Panc1 (cell line): ENCODE data around the gene AGPAT4. TPM values are rescaled to one million over a fixed set of nuclear protein-coding genes. Genes with fewer than 3 reads are reported as not detected.

Source experiments
- ATAC-seq: fragments of 200-7000 bp; cut with Tn5 transposase; 2 replicates; pipeline ENCODE4 v1.9.1; 2020; ENCODE audit warnings: mild to moderate bottlenecking, moderate library complexity
- BruUV-seq: library from RNA; stranded (reverse); fragments of 400-500 nt; replicated peaks from 2 replicates; lab custom pipeline; 2021; lab: Mats Ljungman, UMichigan
- CTCF ChIA-PET: fragments of 300-600 bp; sonication (Branson Sonifier 250); formaldehyde crosslinking; loops from one replicate; lab custom pipeline; 2022; ENCODE audit warnings: antibody characterized with exemption; lab: Charles Lee
- POLR2A ChIA-PET: fragments of 300-600 bp; sonication (Branson Sonifier 250); formaldehyde crosslinking; loops from one replicate; lab custom pipeline; 2022; ENCODE audit warnings: antibody characterized with exemption; lab: Charles Lee
- DNase-seq: peaks from one replicate; pipeline ENCODE4 v3.0.0-alpha.2; 2010; ENCODE audit warnings: low read depth, low spot score
- H3K27ac ChIP-seq: 2 replicates; pipeline ENCODE4 v1.5.1; 2011; ENCODE audit warnings: mild to moderate bottlenecking, low read length, inconsistent platforms
- H3K27me3 ChIP-seq: fragments of 200-500 bp; sonication (Bioruptor generic); 2 replicates; pipeline ENCODE4 v1.6.0; 2014; ENCODE audit warnings: low read length, inconsistent platforms; ENCODE audit not compliant: control insufficient read depth, insufficient read depth
- H3K36me3 ChIP-seq: fragments of 200-500 bp; sonication (Bioruptor generic); 2 replicates; pipeline ENCODE4 v1.5.1; 2014; ENCODE audit warnings: inconsistent platforms, mild to moderate bottlenecking, low read length, moderate library complexity; ENCODE audit not compliant: control insufficient read depth, insufficient read depth
- H3K4me1 ChIP-seq: 2 replicates; pipeline ENCODE4 v1.5.1; 2011; ENCODE audit warnings: inconsistent platforms, mild to moderate bottlenecking, low read length, moderate library complexity; ENCODE audit not compliant: control insufficient read depth, insufficient read depth
- H3K4me3 ChIP-seq, 2 experiments: 2 replicates each; pipeline ENCODE4 v1.5.1; 2011 to 2012; ENCODE audit warnings: low read depth in 2 of 2, low read length in 2 of 2, mild to moderate bottlenecking in 2 of 2, inconsistent platforms in 1 of 2, moderate library complexity in 1 of 2
- H3K9me3 ChIP-seq: fragments of 200-500 bp; sonication (Bioruptor generic); 2 replicates; pipeline ENCODE4 v1.5.1; 2014; ENCODE audit warnings: low read depth, mild to moderate bottlenecking, inconsistent platforms, low read length, moderate library complexity; ENCODE audit not compliant: control insufficient read depth, insufficient read depth
- POLR2AphosphoS5 ChIP-seq: IDR thresholded peaks from 2 replicates; pipeline ENCODE4 v1.6.1; 2012; ENCODE audit warnings: mild to moderate bottlenecking, low read depth, low read length, moderate library complexity
- REST ChIP-seq, 2 experiments: IDR thresholded peaks; 2 replicates each; pipeline ENCODE4 v1.6.1; 2011 to 2012; ENCODE audit warnings: low read depth in 2 of 2, control low read depth in 1 of 2, low read length in 1 of 2, mild to moderate bottlenecking in 1 of 2, moderate library complexity in 1 of 2; ENCODE audit not compliant: insufficient read depth in 1 of 2
- SIN3A ChIP-seq: IDR thresholded peaks from 2 replicates; pipeline ENCODE4 v1.6.1; 2012; ENCODE audit warnings: low read depth, mild to moderate bottlenecking, low read length, moderate library complexity, borderline replicate concordance; ENCODE audit not compliant: insufficient read depth
- TCF7L2 ChIP-seq: IDR thresholded peaks from 2 replicates; pipeline ENCODE4 v1.6.1; 2011; ENCODE audit warnings: mild to moderate bottlenecking, low read depth, low read length, inconsistent platforms
- in situ Hi-C: cut with HindIII; loops from 2 replicates; pipeline ENCODE4 v1.10.0; 2016; ENCODE audit warnings: low sequenced_read_pairs, low pct_unique_long_range_greater_than_20kb
- intact Hi-C: fragments of 100-400 bp; cut with micrococcal nuclease; formaldehyde crosslinking; loops from one replicate; pipeline ENCODE4 v1.10.0; 2022; ENCODE audit not compliant: unreplicated experiment
- total RNA-seq: library from RNA; stranded (reverse); gene quantifications from one replicate; pipeline ENCODE4 v1.2.1, GENCODE V29; 2021; ENCODE audit not compliant: unreplicated experiment
- TF ChIP-seq, protein P1 (sequence below): fragments of 450-650 bp; IDR thresholded peaks from 2 replicates; pipeline ENCODE4 v1.5.1; 2017; ENCODE audit warnings: mild to moderate bottlenecking

The AGPAT4 gene
- total RNA-seq, 1 experiment from 2014 or later, result 12.9 TPM

DNA sequence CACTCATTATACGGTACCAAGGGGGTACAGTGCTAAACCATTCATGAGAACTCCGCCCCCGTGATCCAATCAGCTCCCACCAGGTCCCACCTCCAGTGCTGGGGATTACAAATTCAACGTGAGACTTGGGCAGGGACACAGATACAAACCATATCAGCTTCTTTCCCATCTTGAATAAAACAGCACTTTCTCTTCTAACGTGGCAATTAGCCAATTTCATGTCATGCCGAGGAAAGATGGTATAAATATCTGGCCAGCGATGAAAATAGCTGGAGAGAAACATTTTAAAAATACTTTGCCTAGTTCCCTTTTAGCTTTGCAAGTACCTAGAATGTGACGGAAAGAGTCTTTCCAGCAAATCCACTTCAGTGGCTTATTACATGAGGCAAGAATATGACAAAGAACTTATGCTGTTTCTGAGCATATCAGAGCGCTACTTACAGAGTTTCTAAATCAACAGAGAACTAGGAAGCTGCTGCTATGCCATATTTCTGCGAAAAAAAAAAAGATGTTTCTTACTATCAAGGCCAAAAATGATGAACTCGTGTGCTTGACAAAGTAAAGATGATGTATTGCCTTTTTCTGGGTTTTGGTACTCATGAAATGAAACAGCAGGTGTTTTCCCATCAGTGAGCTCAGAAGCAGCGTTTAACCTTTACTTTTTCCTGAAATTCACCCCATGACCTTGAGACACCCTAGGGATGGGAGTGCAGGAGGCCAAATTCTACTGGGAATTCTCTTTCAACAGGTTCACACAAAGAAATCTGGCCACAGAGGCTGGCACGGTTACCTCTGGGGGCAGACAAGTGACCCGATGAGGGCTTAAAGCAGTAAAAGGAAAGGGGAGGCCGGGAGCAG is 37.9 kb downstream of the AGPAT4 start:
- ChIA-PET CTCF (no interaction called here), POLR2A (no interaction called here)
- no peaks in the 10 kb centered on the region for H3K4me1 ChIP-seq
- H3K27me3 ChIP-seq, result no peaks in the 10 kb centered on the region
- no peaks in the 10 kb centered on the region for H3K36me3 ChIP-seq
- no TSS peak for BruUV-seq
- in situ Hi-C loops, result no loop called here
- TF ChIP-seq SIN3A (no peak), REST (IDR thresholded peaks at IDR 0.05; ENCODE audit: insufficient read depth in 1 of 2, low read depth in 2 of 2, low read length in 1 of 2) (no peak), TCF7L2 (no peak), POLR2AphosphoS5 (no peak)
- TF ChIP-seq, protein P1, sequence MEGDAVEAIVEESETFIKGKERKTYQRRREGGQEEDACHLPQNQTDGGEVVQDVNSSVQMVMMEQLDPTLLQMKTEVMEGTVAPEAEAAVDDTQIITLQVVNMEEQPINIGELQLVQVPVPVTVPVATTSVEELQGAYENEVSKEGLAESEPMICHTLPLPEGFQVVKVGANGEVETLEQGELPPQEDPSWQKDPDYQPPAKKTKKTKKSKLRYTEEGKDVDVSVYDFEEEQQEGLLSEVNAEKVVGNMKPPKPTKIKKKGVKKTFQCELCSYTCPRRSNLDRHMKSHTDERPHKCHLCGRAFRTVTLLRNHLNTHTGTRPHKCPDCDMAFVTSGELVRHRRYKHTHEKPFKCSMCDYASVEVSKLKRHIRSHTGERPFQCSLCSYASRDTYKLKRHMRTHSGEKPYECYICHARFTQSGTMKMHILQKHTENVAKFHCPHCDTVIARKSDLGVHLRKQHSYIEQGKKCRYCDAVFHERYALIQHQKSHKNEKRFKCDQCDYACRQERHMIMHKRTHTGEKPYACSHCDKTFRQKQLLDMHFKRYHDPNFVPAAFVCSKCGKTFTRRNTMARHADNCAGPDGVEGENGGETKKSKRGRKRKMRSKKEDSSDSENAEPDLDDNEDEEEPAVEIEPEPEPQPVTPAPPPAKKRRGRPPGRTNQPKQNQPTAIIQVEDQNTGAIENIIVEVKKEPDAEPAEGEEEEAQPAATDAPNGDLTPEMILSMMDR, result no peak
- no peak overlapping the region for H3K27ac ChIP-seq
- intact Hi-C loops, result no loop called here
- DNase-seq (no peak), ATAC-seq (no peak)
- no peaks in the 10 kb centered on the region for H3K9me3 ChIP-seq
- H3K4me3 ChIP-seq, result no peak overlapping the region

DNA sequence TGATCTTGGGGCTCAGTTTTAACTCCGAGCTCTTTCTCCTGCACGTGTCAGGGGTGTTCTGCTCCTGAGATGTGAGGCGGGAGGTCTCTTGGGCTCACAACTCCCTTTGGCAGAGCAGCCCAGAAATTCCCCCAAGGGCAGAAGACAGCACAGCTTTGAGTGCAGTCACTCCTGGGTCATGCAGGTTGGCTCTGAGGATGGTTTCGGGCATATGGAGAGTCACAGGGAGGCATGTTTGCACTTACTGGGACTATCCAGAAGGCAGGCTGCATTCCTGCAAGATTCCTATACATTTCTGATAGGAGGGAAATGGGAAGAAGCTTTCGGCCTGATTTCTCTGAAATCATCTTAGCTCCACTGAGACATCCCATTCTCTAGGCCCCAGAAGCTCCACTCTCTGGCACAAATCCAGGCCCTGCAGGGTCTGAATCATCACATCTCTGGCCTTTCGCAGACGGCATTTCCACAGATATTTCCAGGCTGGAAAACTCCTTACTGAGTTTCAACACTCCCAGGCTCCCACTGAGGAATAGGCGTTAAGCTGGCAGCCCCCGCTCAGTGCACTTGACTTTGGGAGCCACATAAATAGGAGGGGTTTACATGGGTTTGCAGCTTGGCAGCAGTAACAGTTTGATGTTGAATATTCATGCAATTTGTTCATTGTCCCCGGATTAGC is 39.7 kb downstream of the AGPAT4 start:
- Histone ChIP-seq H3K9me3 (no peaks in the 10 kb centered on the region), H3K36me3 (no peaks in the 10 kb centered on the region), H3K4me3 (no peak overlapping the region), H3K27me3 (no peaks in the 10 kb centered on the region), H3K27ac (no peak overlapping the region), H3K4me1 (no peaks in the 10 kb centered on the region)
- POLR2A ChIA-PET, result no interaction called here
- intact Hi-C loops, result no loop called here
- in situ Hi-C loops, result no loop called here
- CTCF ChIA-PET, result no interaction called here
- DNase-seq (no peak), ATAC-seq (0 out of 2 replicates have a peak, but pooled peaks have one; percentile 56)
- BruUV-seq, result no TSS peak
- TF ChIP-seq SIN3A (no peak), POLR2AphosphoS5 (no peak), REST (IDR thresholded peaks at IDR 0.05; ENCODE audit: insufficient read depth in 1 of 2, low read depth in 2 of 2, low read length in 1 of 2) (no peak), TCF7L2 (no peak)
- TF ChIP-seq, protein P1, result no peak
